ENCODE measurements around the gene CHST1.

Gene CHST1

GRCh38 chr11:45643598-45644260 is 21.7 kb downstream of the CHST1 start:
- no peak for DNase-seq

DNA sequence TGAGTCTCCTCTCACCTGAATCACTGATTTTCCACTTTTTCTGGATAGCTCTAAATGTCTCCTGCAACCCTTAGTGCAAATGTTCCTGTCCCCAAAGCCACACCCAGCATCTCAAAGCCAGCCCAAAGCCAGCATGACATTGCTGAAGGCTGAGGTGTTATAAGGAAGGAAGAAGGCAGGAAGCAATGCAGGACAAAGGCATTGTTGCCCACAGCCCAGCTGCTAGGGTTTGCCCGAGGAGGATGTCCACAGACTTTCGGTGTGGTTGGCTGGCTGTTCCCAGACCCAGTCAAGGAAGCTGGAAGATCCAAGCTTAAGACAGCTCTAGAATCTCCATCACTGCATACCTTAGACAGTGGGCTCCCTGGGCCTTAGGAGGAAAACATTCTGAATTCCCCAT is 23.5 kb downstream of the CHST1 start:
- no peak for DNase-seq

GRCh38 chr11:45638051-45638450 is 27.4 kb downstream of the CHST1 start:
- DNase-seq = no peak

DNA sequence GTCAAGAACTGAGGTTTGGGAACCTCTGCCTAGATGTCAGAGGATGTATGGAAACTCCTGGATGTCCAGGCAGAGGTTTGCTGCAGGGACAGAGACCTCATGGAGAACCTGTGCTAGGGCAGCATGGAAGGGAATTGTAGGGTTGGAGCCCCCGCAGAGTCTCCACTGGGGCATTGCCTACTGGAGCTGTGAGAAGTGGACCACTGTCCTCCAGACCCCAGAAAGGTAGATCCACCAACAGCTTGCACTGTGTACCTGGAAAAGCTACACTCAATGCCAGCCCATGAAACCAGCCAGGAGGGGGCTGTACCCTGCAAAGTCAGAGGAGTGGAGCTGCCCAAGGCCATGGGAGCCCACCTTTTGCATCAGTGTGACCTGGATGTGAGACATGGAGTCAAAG is 29.5 kb downstream of the CHST1 start:
- no peak for DNase-seq

DNA sequence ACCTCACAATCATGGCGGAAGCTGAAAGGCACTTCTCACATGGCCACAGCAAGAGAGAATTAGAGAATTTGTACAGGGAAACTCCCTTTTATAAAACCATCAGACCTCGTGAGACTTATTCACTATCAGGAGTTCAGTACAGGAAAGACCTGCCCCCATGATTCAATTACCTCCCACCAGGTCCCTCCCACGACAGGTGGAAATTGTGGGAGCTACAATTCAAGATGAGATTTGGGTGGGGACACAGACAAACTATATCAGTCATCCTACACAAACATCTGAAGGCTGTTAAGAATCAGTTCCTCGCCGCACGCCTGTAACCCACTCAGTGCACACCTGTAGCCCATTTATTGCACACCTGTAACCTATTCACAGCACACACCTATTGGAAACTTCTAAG is 39.8 kb downstream of the CHST1 start:
- no peak for DNase-seq

DNA sequence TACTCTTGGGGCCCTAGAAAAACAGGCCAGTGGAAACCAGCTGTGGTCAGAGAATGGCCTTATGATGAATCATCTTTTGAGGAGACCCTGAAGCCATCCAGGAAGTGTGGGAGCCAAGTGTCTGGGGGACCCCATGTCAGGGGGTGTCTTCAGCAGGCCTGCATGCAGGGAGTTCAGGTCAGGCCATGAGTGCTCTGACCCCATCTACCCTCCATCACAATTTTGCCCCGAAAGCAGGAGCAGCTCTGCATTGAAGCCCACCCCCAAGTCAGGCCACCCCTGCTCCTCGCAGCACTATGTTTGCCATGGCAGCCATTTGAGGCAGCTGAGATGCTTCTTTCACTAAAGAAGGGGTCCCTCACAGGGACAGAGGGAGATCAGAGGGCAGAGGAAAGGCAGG is 41.3 kb downstream of the CHST1 start:
- no peak for DNase-seq

GRCh38 chr11:45622861-45623260 is 42.6 kb downstream of the CHST1 start:
- no peak for DNase-seq

DNA sequence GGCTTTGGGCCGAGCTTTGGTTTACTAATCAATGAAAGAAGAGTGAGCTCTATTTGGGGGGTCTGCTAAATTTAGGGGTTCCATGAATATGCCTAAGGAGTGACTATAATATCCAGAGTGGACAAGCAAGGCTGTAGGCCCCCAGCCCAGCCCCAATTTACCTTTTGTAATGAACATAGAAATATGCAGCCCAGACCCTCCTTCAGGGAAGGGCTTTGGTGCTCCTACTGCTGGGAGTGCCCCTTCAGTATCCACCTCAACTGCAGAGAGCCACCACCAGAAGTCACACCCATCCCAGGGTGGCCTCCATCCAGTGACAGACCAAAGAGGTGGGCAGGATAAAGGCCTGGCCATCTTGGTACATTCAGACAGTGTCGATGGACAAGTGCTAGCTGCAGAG is 43.1 kb downstream of the CHST1 start:
- no peak for DNase-seq

- no peak for DNase-seq
Observed at GRCh38 chr11:45621588-45621987, 43.8 kb downstream of the CHST1 start.

DNA sequence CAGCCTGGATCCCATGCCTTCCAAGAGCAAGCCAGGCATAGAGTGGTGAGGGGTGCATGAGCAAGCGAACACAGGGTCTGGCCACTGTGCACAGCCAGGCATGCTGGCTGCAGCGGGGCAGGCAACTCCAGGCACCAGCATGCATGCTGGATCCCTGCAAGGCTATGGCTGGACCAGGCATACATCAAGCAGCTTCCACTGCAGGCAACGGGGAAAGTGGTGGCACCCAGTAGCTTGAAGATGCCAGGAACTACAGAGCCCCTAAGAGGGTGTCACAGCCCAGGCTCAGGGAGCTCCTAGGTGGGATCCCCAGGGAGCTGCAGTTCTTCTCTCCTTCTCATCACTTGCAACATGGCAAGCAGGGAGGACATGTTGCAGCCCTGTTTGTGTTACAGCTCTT is 45.2 kb downstream of the CHST1 start:
- no peak for DNase-seq

GRCh38 chr11:45618897-45619296 is 46.5 kb downstream of the CHST1 start:
- no peak for DNase-seq

GRCh38 chr11:45617871-45618601 is 47.4 kb downstream of the CHST1 start:
- no peak for DNase-seq

GRCh38 chr11:45616802-45617549 is 48.4 kb downstream of the CHST1 start:
- DNase-seq = no peak

DNA sequence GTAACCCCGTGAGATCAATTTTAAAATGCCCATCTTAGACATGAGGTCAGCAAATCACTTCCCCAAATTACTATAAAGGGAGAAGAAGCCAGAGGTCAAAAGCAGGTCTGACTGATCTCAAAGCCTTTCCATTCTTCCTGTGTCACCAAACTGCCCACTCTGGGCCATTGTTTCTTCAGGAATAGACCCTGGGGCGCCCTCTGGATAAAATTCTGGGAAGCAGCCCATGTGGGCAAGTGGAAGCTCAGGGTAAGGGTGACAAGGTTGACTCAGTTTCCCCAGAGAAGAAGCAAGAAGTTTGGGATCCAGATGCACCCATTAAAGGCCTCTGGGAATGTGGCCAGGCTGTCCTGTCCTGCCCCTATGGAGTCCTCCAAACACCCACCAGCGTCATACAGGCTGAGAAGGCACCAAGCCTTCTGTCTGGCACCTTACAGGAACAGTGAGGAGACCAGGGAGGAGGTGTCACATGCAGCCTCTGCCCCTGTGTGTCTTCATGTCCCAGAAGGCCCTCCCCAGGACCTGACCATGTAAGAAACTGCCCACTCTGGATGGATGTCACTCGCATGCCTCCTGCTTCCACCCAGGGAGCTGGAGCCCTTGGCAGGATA is 50.1 kb downstream of the CHST1 start:
- no peak for DNase-seq

- DNase-seq = no peak
Observed at GRCh38 chr11:45614196-45614828, 51.1 kb downstream of the CHST1 start.

DNA sequence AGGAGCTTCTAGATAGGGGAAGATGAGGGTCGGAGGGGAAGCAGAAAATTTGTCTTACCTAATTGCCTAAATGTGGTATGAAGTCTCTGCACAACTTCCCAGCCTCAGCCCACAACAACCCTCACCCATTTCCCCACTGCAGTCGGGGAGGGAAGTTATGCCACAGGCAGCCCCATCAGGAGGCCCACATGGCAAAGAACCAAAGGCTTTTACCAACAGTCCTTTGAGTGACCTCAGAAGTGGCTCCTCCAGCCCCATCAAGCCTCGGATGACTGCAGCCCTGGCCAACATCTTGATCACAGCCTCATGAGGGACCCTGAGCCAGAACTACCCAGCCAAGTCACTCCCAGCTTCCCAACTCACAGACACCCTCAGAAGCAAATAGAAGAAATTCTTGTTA is 54.8 kb downstream of the CHST1 start:
- no peak for DNase-seq

- no peak for DNase-seq
Observed at GRCh38 chr11:45609902-45610301, 55.5 kb downstream of the CHST1 start.

DNA sequence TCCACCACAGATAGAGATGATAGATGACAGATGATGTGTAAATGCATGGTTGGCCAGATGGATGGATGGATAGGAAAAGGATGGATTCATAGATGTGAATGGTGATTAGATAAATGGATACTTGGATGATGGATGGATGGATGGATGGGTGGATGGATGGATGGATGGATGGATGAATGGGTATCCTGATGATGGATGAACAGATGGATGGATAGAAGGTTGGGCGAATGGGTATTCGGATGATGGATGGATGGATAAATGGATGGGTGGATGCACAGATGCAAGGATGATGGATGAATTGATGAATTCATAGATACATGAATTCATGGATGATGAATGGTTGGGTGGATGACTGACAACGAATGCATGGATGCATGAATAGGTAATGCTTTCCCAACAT is 56.1 kb downstream of the CHST1 start:
- no peak for DNase-seq

DNA sequence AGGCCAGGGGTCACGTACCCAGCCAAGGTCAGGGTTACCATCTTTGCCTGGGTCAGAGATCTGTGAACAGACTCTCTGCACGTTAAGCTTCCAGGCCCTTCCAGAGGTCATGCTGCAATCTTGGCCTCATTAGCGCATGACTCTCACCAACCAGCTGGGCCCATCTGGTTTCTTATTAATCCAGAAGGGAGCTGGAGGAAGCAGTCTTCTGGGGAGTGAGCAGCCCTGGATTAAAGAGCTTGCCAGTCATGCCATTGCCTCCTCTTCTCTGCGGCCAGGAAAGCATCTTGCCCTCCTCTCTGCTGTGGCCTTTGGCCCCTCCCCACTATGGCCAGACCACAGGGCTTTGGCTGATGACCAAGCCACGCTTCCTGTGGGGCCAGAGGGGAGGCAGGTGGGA is 57.4 kb downstream of the CHST1 start:
- DNase-seq = no peak

GRCh38 chr11:45606514-45607281 is 58.7 kb downstream of the CHST1 start:
- no peak for DNase-seq

GRCh38 chr11:45605051-45605450 is 60.4 kb downstream of the CHST1 start:
- no peak for DNase-seq

DNA sequence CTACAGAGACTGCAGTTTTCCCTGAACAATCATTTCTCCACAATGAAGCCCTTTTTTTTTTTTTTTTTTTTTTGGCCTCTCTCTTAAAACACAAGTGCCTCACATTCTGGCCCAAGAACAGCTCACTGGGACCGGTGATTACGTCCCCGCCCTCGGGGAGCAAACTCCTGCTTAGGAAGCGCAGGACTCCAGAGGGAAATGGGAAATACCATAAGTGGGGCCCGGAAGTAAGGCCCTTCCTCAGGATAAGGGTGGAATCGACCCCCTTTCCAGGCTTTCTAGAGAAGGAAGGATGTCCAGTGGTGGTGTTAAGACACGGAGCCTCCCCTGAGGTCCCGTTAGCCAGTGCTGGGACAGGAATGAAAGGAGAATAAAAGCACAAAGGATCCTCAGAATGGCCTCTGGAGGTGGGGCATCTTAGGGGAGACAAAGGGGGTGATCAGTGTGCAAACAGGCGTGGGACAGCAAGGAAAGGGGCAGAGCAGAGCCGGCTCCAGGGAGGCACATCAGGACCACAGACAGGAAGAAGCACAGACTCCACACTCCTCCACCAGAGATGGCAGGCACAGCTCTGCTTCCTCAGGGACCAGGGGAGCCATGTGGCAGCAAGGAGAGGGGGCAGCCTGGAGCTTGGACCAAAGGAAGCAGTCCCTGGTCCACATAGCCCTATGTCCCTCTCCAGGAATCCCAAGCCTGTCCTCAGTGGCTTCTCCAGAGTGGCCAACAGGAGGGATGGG is 61.3 kb downstream of the CHST1 start:
- no peak for DNase-seq

Data from NCI-H774 (cell line).